Measurements from ENCODE around the gene RAD23B.

The RAD23B gene

DNA sequence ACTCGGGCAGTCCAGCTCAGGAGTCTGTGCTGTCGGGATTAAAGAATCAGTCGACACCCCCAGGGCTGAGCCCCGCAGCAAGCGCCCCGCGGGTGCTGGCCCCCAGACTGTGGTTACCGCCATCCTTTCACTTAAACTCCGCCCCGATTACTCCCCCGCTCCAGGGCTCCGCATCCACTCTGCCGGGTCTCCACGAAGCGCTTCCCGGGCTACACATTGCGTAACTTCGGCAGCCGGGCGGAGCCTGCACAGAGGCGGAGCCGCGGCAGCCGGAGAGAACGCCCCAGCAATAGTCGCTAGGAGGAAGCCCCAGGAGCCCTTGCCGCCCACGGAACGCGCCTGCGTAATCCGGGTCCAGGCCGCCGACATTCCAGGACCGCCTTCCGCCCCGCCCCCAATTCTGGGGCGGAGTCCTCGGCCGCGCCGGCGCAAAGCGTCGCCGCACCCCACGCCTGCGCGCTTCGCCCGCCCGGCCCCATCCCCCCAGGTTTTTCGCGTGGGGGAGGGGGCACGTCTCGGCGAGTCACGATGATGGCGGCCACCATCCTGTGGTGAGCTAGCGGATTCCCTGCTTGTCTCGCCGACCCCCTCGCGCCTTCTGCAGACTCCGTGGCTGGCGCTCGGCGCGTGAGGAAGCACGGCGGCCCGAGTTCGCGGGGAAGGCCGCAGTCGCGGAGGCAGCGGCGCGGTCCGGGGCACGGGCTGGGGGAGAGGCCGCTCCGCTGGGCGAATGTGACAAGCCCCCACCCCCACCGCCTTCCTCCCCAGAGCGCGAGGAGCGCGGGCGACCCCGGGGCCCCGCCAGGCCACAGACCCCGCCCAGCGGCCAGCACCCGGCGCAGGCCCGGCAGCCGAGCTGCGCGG is at the start of gene RAD23B:
Gene RAD23B, plus strand, starts transcription at position 521 of the 864 bp plus-strand sequence. CDS start 351 bp downstream, outside the sequence.
- H3K36me3 ChIP-seq (replicated peaks): peaks cover 7% of the 10 kb centered on the region

DNA sequence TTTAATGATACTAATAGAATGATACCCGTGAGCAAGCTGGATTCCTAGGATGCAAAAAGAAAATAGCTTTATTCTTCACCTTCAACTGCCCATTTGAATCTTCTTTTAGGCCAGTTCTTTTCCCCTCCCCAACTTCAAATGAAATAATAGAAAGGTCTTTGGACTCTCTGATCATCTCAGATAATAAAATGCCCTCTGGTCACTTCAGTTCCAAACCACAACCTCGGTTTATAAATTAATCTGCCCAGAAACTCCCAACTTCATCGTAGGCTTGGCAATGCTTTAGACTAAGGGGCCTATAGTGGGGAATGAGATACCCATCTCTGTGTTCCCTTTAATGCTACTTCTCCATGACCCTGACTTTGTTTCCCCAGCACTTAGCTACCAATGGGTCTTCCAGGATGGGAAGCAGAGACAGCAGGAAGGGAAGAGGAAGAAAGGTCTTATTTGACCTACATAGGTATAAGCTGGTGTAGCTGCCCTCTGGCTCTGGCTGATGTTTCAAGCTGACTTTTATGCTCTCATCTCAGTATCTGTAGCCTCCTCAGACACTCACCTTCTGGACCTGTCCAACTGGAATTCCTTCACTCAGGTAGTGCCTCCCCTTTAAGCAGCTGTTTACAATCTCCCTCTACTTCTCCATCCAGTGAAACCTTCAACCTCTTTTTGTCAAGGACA is 47.2 kb upstream of the RAD23B start:
- Histone ChIP-seq H3K36me3 (replicated peaks) (no peaks in the 10 kb centered on the region), H3K27me3 (replicated peaks) (no peaks in the 10 kb centered on the region), H3K4me3 (ENCODE audit: low read depth, low read length) (no peak overlapping the region), H3K27ac (no peak overlapping the region)
- in situ Hi-C loops (cut with HindIII; ENCODE audit: low pct_ligation_motif_present, low sequenced_read_pairs): no loop called here
- TF ChIP-seq, protein P1, sequence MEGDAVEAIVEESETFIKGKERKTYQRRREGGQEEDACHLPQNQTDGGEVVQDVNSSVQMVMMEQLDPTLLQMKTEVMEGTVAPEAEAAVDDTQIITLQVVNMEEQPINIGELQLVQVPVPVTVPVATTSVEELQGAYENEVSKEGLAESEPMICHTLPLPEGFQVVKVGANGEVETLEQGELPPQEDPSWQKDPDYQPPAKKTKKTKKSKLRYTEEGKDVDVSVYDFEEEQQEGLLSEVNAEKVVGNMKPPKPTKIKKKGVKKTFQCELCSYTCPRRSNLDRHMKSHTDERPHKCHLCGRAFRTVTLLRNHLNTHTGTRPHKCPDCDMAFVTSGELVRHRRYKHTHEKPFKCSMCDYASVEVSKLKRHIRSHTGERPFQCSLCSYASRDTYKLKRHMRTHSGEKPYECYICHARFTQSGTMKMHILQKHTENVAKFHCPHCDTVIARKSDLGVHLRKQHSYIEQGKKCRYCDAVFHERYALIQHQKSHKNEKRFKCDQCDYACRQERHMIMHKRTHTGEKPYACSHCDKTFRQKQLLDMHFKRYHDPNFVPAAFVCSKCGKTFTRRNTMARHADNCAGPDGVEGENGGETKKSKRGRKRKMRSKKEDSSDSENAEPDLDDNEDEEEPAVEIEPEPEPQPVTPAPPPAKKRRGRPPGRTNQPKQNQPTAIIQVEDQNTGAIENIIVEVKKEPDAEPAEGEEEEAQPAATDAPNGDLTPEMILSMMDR (IDR thresholded peaks at IDR 0.05; ENCODE audit: low read depth, low read length, missing control alignments): no peak
- DNase-seq: no peak

More for the DNA sequence above, at the start of gene RAD23B:
- H3K27ac ChIP-seq: peak within 1 kb of the TSS; percentile 99
- DNase-seq: peak; percentile 97
- no peaks in the 10 kb centered on the region for H3K27me3 ChIP-seq (replicated peaks)
- TF ChIP-seq, protein P1 (IDR thresholded peaks at IDR 0.05; ENCODE audit: low read depth, low read length, missing control alignments): no peak
- in situ Hi-C loops (cut with HindIII; ENCODE audit: low pct_ligation_motif_present, low sequenced_read_pairs): no loop called here
- peak within 1 kb of the TSS; percentile 87 for H3K4me3 ChIP-seq (ENCODE audit: low read depth, low read length)

DNA sequence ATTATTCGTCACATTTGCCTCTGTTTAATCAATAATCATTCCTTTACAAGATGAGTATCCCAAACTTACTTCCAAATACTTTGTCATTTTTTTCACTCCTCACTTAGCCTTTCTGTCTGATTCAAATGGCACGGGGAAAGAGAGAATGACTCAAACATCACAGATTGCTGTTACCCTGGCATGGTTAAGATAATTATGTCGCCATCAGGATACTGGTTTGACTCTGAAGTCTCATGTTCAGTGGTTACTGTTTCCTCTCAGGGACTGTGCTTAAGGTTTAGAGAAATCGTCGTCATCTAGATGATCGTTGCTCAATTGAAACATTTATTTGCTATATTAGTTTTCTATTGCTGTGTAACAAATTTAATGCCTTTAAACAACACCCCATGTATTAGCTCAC is 45.2 kb upstream of the RAD23B start:
- no peaks in the 10 kb centered on the region for H3K27me3 ChIP-seq (replicated peaks)
- no peak overlapping the region for H3K4me3 ChIP-seq (ENCODE audit: low read depth, low read length)
- no peak for DNase-seq
- no peak overlapping the region for H3K27ac ChIP-seq
- H3K36me3 ChIP-seq (replicated peaks): no peaks in the 10 kb centered on the region
- in situ Hi-C loops (cut with HindIII; ENCODE audit: low pct_ligation_motif_present, low sequenced_read_pairs): no loop called here
- TF ChIP-seq, protein P1 (IDR thresholded peaks at IDR 0.05; ENCODE audit: low read depth, low read length, missing control alignments): no peak

DNA sequence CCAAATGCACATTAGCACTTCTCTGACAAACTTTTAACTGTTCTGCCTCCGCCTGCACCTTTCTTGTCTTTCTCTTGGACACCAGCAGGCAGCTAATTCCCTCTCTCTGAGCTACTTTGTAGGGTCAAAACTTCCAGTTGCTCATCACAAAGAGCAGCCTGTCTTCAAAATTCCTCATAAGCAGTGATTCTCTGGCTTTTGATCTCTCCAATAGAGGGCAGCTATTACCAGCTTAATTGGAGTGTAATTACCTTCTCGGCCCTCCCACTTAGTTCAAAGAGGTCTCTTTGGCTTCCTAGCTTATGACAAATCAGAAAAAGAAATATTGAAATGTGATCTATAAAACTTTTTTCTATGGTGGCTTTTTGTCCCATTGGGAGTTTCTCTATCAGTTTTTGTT is 43.6 kb upstream of the RAD23B start:
- Histone ChIP-seq H3K27ac (no peak overlapping the region), H3K4me3 (ENCODE audit: low read depth, low read length) (no peak overlapping the region), H3K27me3 (replicated peaks) (no peaks in the 10 kb centered on the region), H3K36me3 (replicated peaks) (no peaks in the 10 kb centered on the region)
- in situ Hi-C loops (cut with HindIII; ENCODE audit: low pct_ligation_motif_present, low sequenced_read_pairs): no loop called here
- no peak for DNase-seq
- TF ChIP-seq, protein P1 (IDR thresholded peaks at IDR 0.05; ENCODE audit: low read depth, low read length, missing control alignments): peak; percentile 47

DNA sequence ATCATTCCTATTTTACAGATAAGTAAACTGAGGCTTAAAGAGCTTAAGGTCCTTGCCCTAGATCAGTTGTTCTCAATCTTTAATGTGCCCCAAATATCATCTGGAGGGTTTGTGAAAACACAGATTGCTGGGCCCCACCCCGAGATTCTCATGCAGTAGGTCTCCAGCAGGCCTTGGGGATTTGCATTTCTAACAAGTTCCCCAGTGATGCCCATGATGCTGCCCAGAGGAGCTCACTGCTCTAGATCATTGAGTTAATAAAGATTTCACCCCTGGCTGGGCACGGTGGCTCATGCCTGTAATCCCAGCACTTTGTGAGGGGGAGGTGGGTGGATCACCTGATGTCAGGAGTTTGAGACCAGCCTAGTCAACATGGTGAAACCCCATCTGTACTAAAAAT is 42.8 kb upstream of the RAD23B start:
- TF ChIP-seq, protein P1 (IDR thresholded peaks at IDR 0.05; ENCODE audit: low read depth, low read length, missing control alignments): no peak

More for the DNA sequence above, 42.8 kb upstream of the RAD23B start:
- Histone ChIP-seq H3K27ac (no peak overlapping the region), H3K4me3 (ENCODE audit: low read depth, low read length) (no peak overlapping the region), H3K27me3 (replicated peaks) (no peaks in the 10 kb centered on the region), H3K36me3 (replicated peaks) (no peaks in the 10 kb centered on the region)
- in situ Hi-C loops (cut with HindIII; ENCODE audit: low pct_ligation_motif_present, low sequenced_read_pairs): no loop called here
- no peak for DNase-seq
